Upper lobe of right lung (tissue), 1 donor: ENCODE data around the gene NKAPD1. TPM values are rescaled to one million over a fixed set of nuclear protein-coding genes. Genes with fewer than 3 reads are reported as not detected.
"Not testable (repeated sequence)": the region's sequence is repeated elsewhere in the genome, so short reads cannot be mapped to it uniquely, and the experiment has no call there.

Source experiments
- ATAC-seq: fragments of 200-7000 bp; cut with Tn5 transposase; one replicate; pipeline ENCODE4 v1.9.1; 2020; ENCODE audit warnings: mild to moderate bottlenecking, moderate library complexity
- DNase-seq: peaks from one replicate; pipeline ENCODE4 v3.0.0-alpha.2; 2020
- H3K27ac ChIP-seq: fragments of 200-600 bp; one replicate; pipeline ENCODE4 v1.8.0; 2022
- H3K27me3 ChIP-seq: fragments of 200-600 bp; one replicate; pipeline ENCODE4 v1.8.0; 2022; ENCODE audit warnings: mild to moderate bottlenecking
- H3K36me3 ChIP-seq: fragments of 200-600 bp; one replicate; pipeline ENCODE4 v1.8.0; 2022
- H3K4me1 ChIP-seq: fragments of 200-600 bp; one replicate; pipeline ENCODE4 v1.8.0; 2022
- H3K4me3 ChIP-seq: fragments of 200-600 bp; one replicate; pipeline ENCODE4 v1.8.0; 2022; ENCODE audit warnings: mild to moderate bottlenecking
- H3K9me3 ChIP-seq: fragments of 200-600 bp; one replicate; pipeline ENCODE4 v1.8.0; 2022
- CTCF ChIP-seq: fragments of 200-600 bp; IDR thresholded peaks from one replicate; pipeline ENCODE4 v1.8.0; 2022; ENCODE audit warnings: antibody characterized with exemption
- intact Hi-C: fragments of 100-400 bp; cut with DNase I; formaldehyde crosslinking; loops from one replicate; pipeline ENCODE4 v1.11.0; 2022
- total RNA-seq: library from RNA; stranded (reverse); fragmentation: NEBNext Ultra II Directional; extraction: Animal tissue kit (Norgen Biotek cat#: 25700); gene quantifications from one replicate; pipeline ENCODE4 v1.2.1, GENCODE V29; 2021
- donor health status: DM: no; HTN: yes; CAD: no; lungs with severe emphysema.

Gene NKAPD1
- total RNA-seq, 1 donor from 2014 or later: 18.9 TPM

DNA sequence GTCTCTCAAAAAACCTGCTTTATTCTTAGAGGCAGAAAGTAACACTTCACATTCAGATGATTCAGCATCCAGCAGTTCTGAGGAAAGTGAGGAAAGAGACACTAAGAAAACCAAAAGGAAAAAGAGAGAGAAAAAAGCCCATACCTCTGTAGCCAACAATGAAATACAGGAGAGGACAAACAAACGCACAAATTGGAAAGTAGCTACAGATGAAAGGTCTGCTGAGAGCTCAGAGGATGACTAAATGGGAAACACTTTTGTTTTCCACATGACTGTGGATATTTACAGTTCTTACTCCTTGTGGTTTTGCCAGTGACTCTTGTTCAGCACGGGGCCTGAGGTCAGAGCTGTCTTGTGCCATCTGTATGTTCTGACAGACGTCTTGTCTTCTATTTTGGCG, 8.6 kb downstream of the NKAPD1 start:
- intact Hi-C loops: no loop called here
- Histone ChIP-seq H3K9me3 (no peaks in the 10 kb centered on the region), H3K27me3 (no peaks in the 10 kb centered on the region), H3K4me3 (no peak overlapping the region), H3K4me1 (peaks cover 14% of the 10 kb centered on the region), H3K27ac (no peak overlapping the region), H3K36me3 (peaks cover 77% of the 10 kb centered on the region)
- no peak for ATAC-seq
- DNase-seq: no peak
- no peak for TF ChIP-seq CTCF

- H3K36me3 ChIP-seq: peaks cover 76% of the 10 kb centered on the region
- intact Hi-C loops: no loop called here
Observed at GRCh38 chr11:112085822-112086421, 11.8 kb downstream of the NKAPD1 start.

DNA sequence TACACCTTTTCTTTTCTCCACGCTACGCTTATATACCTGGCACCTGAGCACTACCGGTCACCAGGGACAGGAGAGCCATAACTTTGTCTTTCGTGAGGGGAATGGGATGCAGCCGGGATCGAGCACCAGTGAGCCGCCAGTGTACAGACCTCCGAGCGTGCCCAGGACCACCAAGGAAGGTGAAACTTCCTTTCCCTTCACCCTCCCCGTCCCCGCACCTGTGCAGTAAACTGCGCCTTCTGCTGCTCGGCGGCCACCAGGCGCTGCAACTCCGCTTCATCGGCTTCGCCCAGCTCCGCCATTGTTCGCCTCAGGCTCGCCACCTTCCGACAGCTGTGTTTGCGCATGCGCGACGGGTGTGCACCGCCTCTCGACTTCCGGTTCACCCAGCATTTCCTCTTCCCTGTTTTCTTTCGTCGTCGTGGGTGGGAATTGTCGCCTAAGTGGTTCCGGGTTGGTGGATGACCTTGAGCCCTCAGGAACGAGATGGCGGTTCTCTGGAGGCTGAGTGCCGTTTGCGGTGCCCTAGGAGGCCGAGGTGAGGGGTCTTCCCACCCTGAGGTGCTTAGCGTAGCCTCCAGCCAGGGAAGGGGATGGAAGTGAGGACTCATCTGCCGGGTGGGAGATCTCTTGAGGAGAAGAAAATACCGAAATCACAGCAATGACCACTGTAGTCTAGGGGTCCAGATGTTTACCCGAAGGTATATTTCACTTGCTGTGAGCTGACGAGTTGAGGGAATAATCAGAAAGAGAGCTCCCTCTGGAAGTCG, 12.5 kb downstream of the NKAPD1 start, which contains the start of the genes SDHD and TIMM8B:
Gene SDHD, plus strand, starts transcription at position 452 of the 770 bp plus-strand sequence. Its CDS starts 35 bp downstream, at position 487.
Gene TIMM8B, minus strand, starts transcription at position 335 of the 770 bp plus-strand sequence. Its CDS starts 33 bp downstream, at position 302.
- H3K9me3 ChIP-seq: no peaks in the 10 kb centered on the region
- H3K4me1 ChIP-seq: peaks cover 32% of the 10 kb centered on the region
- peak; percentile 27 for TF ChIP-seq CTCF
- H3K36me3 ChIP-seq: peaks cover 76% of the 10 kb centered on the region
- H3K27ac ChIP-seq: peak within 1 kb of the TSS; percentile 83
- H3K27me3 ChIP-seq: no peaks in the 10 kb centered on the region
- ATAC-seq (peak; percentile 98), DNase-seq (peak; percentile 96)
- intact Hi-C loops: no loop called here
- H3K4me3 ChIP-seq: peak within 1 kb of the TSS; percentile 90

More at GRCh38 chr11:112085822-112086421, 11.8 kb downstream of the NKAPD1 start:
- Histone ChIP-seq H3K9me3 (no peaks in the 10 kb centered on the region), H3K4me1 (peaks cover 32% of the 10 kb centered on the region), H3K27ac (peak overlapping the region; percentile 83), H3K27me3 (no peaks in the 10 kb centered on the region), H3K4me3 (peak overlapping the region; percentile 90)
- ATAC-seq (peak; percentile 46), DNase-seq (no peak)
- no peak for TF ChIP-seq CTCF

GRCh38 chr11:112087212-112087611, 13.1 kb downstream of the NKAPD1 start:
- peak overlapping the region; percentile 83 for H3K27ac ChIP-seq
- H3K36me3 ChIP-seq: peaks cover 76% of the 10 kb centered on the region
- H3K9me3 ChIP-seq: no peaks in the 10 kb centered on the region
- intact Hi-C loops: no loop called here
- H3K4me1 ChIP-seq: peaks cover 32% of the 10 kb centered on the region
- ATAC-seq (no peak), DNase-seq (no peak)
- no peak for TF ChIP-seq CTCF
- H3K27me3 ChIP-seq: no peaks in the 10 kb centered on the region
- H3K4me3 ChIP-seq: peak overlapping the region; percentile 90

GRCh38 chr11:112095302-112095701, 21.2 kb downstream of the NKAPD1 start:
- H3K27me3 ChIP-seq, H3K9me3 ChIP-seq, intact Hi-C loops, DNase-seq, H3K27ac ChIP-seq, H3K4me1 ChIP-seq, H3K4me3 ChIP-seq, ATAC-seq: not testable (repeated sequence)
- H3K36me3 ChIP-seq: peaks cover 72% of the 10 kb centered on the region

DNA sequence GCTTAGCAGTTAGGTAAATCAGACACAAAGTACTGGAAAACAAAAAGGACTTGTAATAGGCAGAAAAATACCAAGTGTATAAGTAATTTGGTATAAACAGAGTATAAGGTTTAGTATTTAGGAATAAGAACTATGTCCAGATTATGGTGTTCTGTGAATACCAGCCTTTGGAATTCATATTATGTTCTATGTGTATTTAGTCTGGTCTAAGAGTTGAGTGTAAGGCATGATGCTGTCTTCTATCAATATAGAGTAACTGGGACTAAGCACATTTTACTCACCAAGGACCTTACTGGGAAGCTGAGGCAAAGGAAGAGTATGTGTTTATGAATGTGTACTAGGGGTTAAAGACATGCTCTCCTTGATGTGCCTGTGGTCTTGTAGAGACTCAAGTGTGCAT, 22.1 kb downstream of the NKAPD1 start:
- ATAC-seq (no peak), DNase-seq (no peak)
- H3K27me3 ChIP-seq: no peaks in the 10 kb centered on the region
- peaks cover 63% of the 10 kb centered on the region for H3K36me3 ChIP-seq
- no peaks in the 10 kb centered on the region for H3K4me1 ChIP-seq
- no peak for TF ChIP-seq CTCF
- intact Hi-C loops: no loop called here
- no peaks in the 10 kb centered on the region for H3K9me3 ChIP-seq
- H3K27ac ChIP-seq: no peak overlapping the region
- H3K4me3 ChIP-seq: no peak overlapping the region
